GM21717 (cell line): ENCODE measurements around the gene PARP9.
A peak's percentile ranks its signal among the peaks of the same experiment; 100 is the strongest.
"Not testable (repeated sequence)": the region's sequence is repeated elsewhere in the genome, so short reads cannot be mapped to it uniquely, and the experiment has no call there.

Source experiments
- ATAC-seq: cut with Tn5 transposase; IDR thresholded peaks from one replicate; pipeline ENCODE4 v1.9.1; 2021; ENCODE audit warnings: mild to moderate bottlenecking, moderate library complexity; ENCODE audit not compliant: unreplicated experiment

Gene PARP9

DNA sequence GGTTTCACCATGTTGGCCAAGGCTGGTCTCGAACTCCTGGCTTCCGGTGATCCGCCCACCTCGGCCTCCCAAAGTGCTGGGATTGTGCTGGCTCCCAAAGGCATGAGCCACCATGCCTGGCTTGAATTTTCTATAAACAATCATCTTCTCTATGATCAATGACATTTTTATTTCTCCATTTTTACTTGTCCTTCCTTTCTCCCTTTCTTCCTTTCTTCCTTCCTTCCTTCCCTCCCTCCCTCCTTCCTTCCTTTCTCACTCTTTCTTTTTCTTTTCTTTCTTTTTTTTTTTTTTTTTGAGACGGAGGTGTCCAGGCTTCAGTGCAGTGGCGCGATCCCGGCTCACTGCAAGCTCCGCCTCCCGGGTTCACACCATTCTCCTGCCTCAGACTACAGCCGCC is 40.8 kb downstream of the PARP9 start:
- ATAC-seq, result no peak

- ATAC-seq, result no peak
Observed at GRCh38 chr3:122520861-122521260, 43.2 kb downstream of the PARP9 start.

DNA sequence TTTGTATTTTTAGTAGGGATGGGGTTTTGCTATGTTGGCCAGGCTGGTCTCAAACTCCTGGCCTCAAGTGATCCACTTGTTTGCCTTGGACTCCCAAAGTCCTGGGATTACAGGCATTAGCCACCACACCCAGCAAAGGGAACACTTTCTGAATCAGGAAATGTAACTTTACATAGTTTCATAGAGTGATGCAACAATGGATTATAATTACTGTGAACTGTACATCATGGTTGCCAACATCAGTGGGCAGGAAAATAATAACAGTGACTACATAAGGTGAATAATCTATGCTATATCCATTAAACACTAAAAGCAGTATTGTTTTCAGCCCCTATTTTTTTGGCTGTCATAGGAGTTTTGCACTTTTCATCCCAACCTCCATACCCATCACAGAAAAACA is 44.4 kb downstream of the PARP9 start:
- no peak for ATAC-seq

- ATAC-seq, result no peak
Observed at GRCh38 chr3:122516846-122517360, 47.2 kb downstream of the PARP9 start.

GRCh38 chr3:122515870-122516269 is 48.2 kb downstream of the PARP9 start:
- no peak for ATAC-seq

DNA sequence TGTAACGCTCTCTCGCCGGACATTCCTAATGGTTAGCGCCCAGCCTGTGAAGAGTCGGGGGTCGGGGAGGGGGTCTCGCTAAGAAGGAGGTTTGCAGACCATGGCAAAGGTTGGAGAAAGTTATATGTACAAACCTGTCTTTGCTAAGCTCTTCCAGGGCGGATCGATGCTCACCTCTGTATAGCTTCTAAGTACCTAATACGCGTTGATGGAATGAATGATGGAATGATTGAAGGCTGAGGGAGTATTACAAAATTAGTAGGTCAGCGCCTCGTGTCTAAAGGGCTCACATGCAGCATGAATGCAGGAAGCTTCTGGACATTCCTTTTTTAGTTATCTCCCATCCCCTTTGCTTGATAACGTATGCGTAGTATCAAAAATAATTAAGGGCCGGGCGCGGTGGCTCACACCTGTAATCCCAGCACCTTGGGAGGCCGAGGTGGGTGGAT is 49.1 kb downstream of the PARP9 start:
- ATAC-seq, result no peak

GRCh38 chr3:122514123-122515019 is 49.7 kb downstream of the PARP9 start, which contains the start of gene KPNA1:
TSS of gene KPNA1 (minus strand) at chr3:122514939. CDS start at chr3:122496565, 18,374 bp downstream.
- peak; percentile 74 for ATAC-seq

- no peak for ATAC-seq
Observed at GRCh38 chr3:122513386-122514122, 50.5 kb downstream of the PARP9 start.

GRCh38 chr3:122512284-122512683 is 51.8 kb downstream of the PARP9 start:
- no peak for ATAC-seq

GRCh38 chr3:122510878-122511535 is 53.1 kb downstream of the PARP9 start:
- no peak for ATAC-seq

DNA sequence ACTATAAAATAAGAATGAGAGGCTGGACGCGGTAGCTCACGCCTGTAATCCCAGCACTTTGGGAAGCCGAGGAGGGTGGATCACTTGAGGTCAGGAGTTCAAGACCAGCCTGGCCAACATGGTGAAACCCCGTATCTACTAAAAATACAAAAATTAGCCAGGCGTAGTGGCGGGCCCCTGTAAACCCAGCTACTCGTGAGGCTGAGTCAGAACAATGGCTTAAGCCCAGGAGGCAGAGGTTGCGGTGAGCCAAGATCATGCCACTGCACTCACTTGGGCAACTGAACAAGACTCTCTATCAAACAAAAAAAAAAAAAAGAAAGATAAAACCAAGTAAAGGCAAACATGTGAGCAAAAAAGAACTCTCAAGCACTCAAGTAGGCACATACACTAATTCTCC is 55.2 kb downstream of the PARP9 start:
- not testable (repeated sequence) for ATAC-seq

- no peak for ATAC-seq
Observed at GRCh38 chr3:122508135-122508914, 55.8 kb downstream of the PARP9 start.

DNA sequence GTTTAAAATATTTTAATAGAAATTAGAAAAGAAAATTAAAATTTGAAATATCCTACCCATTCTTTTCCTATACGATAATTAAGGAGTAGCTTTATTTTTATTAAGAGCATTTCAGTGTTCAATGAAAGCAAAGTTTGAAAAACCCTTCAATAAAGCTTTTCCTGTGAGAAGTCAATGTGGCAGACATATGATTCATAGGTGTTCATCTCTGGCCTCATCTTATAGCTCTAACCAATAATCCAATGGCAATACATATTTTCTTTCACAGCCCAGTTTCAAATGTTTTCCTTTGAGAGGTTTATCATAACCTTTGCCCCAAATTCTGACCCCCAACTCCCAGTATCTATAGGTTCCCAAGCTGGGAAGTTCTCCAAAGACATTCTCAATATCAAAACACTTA is 57.6 kb downstream of the PARP9 start:
- ATAC-seq, result no peak

- no peak for ATAC-seq
Observed at GRCh38 chr3:122505676-122506075, 58.4 kb downstream of the PARP9 start.

DNA sequence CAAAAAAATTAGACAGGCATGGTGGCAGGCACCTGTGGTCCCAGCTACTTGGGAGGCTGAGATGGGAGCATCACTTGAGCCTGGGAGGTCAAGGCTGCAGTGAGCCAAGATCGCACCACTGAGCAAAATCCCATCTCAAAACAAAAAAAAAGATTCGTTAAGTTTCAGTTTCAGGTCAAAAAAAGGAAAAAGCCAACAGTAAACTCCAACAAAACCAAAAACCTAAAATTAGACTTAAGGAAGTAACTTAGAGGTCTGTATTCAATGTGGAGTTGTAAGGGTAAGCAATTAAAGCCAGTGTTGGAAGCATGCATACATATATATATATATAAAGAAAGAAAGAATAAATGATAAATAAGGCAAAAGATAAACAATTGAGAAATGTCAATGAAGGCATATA is 61.2 kb downstream of the PARP9 start:
- ATAC-seq, result no peak

DNA sequence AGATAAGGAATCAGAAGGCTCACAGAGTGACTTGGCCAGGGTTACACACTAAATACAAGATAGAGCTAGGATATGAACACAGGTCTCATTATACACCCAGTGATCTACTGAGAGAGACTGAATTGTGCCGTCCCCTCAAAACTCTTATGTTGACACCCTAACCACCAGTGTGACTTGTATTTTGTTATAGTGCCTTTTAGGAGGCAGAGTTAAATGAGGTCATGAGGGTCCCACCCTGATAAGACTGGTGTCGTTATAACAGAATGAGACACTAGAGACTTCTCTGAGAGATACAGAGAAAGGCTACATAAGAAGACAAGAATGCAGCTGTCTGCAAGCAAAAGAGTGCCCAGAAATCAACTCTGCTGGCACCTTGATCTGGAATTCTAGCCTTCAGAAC is 62.0 kb downstream of the PARP9 start:
- ATAC-seq, result no peak

GRCh38 chr3:122500964-122501363 is 63.1 kb downstream of the PARP9 start:
- ATAC-seq, result not testable (repeated sequence)

GRCh38 chr3:122498152-122498551 is 65.9 kb downstream of the PARP9 start:
- no peak for ATAC-seq

GRCh38 chr3:122497425-122497824 is 66.7 kb downstream of the PARP9 start:
- ATAC-seq, result peak; percentile 75

- no peak for ATAC-seq
Observed at GRCh38 chr3:122496508-122496907, 67.6 kb downstream of the PARP9 start.
